Activated CD4-positive, alpha-beta T cell treated with anti-CD3 and anti-CD28 coated beads, Interleukin-2, amount 50 U/mL, for 4 hours (primary cell): ENCODE measurements around the gene PCDH8.
"Not testable (repeated sequence)": the region's sequence is repeated elsewhere in the genome, so short reads cannot be mapped to it uniquely, and the experiment has no call there.

Experiments used
- DNase-seq, 2 experiments: peaks; one replicate each; pipeline ENCODE4 v3.0.0-alpha.2; 2020

Gene PCDH8

GRCh38 chr13:52850396-52851136 is 2.1 kb upstream of the PCDH8 start:
- no peak for DNase-seq

GRCh38 chr13:52850072-52850395 is 1.6 kb upstream of the PCDH8 start:
- DNase-seq = no peak

GRCh38 chr13:52849291-52850071 is 1.0 kb upstream of the PCDH8 start:
- no peak for DNase-seq

GRCh38 chr13:52847682-52848432 is 583 bp downstream of the PCDH8 start:
- DNase-seq = no peak

DNA sequence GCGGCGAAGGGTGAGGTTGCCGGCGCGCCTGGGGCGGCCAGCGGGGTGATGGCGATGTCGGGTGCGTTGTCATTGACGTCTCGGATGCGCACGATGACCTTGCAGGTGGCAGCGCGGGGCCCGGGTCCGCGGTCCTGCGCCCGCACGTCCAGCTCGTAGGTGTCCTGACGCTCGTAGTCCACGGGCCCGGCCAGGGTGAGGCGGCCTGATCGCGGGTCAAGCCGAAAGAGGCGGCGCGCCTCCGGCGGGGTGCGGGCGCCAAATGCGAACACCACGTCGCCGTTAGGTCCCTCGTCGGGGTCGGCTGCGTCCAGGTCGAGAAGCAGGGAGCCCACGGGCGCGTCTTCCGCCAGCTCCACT is 1.1 kb downstream of the PCDH8 start:
- DNase-seq = no peak

GRCh38 chr13:52846567-52847321 is 1.7 kb downstream of the PCDH8 start:
- DNase-seq = no peak

GRCh38 chr13:52845766-52846566 is 2.5 kb downstream of the PCDH8 start:
- DNase-seq = no peak

- DNase-seq = no peak
These were observed 3.1 kb downstream of the PCDH8 start for GRCh38 chr13:52845334-52845761.

DNA sequence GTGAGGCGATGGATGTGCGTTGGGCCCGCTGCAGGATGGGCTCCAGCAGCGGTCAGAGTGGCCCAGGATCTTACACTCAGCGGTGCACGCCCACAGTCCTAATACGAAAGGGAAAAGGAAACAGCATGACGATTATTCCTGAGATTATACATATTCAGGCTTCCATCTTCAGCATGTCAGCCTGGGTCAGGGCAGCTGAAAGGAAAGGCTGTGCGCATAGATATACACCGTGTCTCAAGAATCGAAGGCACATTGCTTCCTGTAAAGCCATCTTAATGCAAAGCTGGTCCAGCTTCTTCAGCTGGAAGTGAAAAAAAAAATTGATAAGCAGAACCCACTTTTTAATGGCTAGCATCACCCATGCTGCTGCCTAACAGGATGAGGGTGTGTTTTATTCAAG is 3.6 kb downstream of the PCDH8 start:
- no peak for DNase-seq

- DNase-seq = no peak
These were observed 6.0 kb downstream of the PCDH8 start for GRCh38 chr13:52842441-52842840.

DNA sequence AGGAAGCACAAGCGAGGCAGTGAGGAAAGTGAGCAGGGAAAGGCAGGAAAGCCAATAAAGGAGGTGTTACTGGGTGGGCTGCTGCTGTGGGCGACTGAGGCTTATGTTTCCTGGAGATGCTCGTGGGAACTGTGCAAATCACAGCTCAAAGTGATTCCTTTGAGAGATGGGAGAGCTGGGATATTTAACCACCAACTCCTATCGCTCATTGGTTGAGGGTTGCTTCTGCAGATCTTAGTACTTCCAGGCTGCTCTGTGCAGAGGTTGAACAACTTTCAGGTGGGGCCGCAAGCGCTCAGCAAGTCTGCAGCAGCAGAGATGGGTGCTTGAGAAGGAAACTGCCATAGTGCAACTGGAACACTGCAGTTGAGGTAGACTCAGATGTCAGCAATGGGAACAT is 8.4 kb downstream of the PCDH8 start:
- DNase-seq = no peak

GRCh38 chr13:52838433-52839107 is 9.9 kb downstream of the PCDH8 start:
- no peak for DNase-seq

DNA sequence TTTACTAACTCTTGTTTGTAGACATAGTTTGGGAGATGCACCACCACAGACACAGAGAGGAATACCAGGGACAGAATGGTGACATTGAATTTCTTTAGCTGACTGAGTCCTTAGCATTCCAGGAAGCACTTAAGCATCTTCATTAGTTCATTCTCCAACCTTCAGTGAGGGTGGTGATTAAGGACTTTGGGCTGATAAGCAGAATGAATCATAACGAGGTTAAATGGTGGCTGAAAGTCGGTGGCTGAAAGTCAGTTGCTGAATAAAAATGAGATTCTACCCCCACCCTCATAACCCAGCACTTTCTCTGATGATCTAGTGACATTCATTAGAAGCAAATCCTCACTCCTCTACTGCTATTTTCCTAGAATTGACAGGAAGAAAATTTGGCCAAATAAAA is 10.6 kb downstream of the PCDH8 start:
- no peak for DNase-seq

DNA sequence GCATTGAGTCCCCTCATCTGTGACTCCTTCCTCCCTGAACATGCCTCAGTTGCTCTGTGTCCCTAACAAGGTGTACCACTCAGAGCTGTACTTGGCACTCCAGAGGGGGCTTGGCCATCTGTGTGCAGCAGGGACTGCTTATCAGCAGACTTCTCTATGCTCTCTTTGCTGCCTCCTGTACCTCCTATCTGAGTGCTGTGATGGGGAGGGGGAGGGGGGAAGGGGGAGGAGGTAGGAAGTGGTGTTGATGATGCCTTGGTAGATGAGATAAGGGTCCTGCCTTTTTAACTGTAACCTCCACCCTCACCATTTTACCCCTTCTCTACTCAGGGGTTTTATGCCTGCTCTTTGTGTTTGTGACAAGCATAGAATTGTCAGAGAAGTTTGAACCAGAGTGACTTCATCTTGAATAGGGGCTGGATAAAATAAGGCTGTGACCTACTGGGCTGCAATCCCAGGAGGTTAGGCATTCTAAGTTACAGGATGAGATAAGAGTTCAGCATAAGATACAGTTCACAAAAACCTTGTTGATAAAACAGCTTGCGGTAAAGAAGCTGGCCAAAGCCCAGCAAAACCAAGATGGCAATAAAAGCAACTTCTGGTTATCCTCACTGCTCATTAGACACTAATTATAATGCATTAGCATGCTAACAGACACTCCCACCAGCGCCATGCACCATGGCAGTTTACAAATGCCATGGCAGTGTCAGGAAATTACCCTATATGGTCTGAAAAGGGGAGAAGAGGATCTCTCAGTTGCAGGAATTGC is 13.2 kb downstream of the PCDH8 start:
- DNase-seq = no peak

- no peak for DNase-seq
These were observed 15.1 kb downstream of the PCDH8 start for GRCh38 chr13:52833296-52833875.

DNA sequence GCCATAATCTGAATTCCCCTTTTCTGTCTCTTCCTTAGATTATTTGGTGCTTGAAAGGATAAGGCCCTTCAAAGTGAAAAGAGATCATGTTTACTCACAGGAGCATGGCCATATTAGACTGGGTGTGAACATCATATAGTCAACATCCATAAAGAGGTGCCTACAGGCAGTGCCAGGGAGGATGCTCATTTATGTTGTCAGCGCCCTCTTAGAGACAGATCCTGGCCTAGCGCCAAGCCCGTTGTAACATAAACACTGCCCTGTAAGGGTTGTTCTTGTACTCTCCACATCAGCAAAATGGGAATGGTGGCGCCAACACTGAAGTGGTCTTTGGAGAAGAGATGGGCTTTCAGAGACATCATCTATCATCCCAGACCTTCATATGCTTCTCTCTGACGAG is 16.1 kb downstream of the PCDH8 start:
- no peak for DNase-seq

DNA sequence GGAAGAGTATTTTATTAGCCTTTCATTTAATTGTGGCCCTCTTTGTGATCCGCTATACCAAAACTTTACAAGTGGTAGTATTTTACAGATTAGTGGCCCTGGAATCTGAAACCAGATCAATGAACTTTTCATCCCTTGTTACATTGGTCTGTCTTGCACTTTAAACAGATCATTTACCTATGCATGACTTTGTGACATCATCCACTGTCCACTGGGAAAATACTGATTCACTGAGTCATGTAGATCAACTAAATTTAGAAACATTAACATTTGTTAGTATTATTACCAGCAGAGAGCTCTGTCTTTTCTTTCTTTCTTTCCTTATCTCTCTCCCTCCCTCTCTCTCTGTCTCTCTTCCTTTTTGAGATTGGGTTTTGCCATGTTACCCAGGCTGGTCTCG is 17.5 kb downstream of the PCDH8 start:
- no peak for DNase-seq

GRCh38 chr13:52827839-52828238 is 20.6 kb downstream of the PCDH8 start:
- DNase-seq = no peak

- DNase-seq = not testable (repeated sequence)
These were observed 30.6 kb downstream of the PCDH8 start for GRCh38 chr13:52817886-52818285.

DNA sequence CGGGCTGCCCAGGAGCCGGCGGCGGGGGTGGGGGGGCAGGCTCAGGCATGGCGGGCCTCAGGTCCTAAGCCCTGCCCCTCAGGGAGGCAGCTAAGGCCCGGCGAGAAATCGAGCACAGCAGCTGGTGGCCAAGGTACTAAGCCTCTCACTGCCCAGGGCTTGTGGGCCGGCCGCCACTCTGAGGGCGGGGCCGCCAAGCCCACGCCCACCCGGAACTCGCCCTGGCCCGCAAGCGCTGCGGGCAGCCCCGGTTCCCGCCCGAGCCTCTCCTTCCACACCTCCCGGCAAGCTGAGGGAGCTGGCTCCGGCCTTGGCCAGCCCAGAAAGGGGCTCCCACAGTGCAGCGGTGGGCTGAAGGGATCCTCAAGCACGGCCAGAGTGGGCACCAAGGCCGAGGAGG is 33.1 kb downstream of the PCDH8 start:
- no peak for DNase-seq

DNA sequence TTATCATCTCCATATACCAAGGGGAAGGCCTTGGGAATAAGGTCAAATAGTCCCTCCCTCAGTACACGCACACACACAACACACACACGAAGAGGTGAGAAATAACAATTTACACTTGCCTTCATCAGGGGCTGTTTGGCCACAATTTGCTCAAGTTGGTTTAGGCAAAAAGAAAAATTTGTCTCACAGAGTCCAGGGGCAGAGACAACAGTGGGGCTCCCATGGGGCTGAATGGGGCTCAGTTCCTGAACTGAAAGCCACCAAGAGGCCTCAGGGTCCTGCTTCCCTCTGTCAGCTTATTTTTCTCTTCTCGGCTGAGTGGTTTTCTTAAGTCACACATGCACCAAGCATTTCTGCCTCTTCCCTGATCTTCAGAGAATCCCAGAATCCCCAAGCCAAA is 35.5 kb downstream of the PCDH8 start:
- no peak for DNase-seq
